Endothelial cell of umbilical vein (primary cell): Measurements from ENCODE around the gene MRTFA. TPM values are rescaled to one million over a fixed set of nuclear protein-coding genes. Genes with fewer than 3 reads are reported as not detected.

Experiments
- BruUV-seq: library from RNA; stranded (reverse); fragments of 400-500 nt; replicated peaks from 2 replicates; lab custom pipeline; 2021; lab: Mats Ljungman, UMichigan
- CTCF ChIA-PET: fragments of 300-600, 350-600 bp; sonication (Branson Sonifier 250); formaldehyde crosslinking; loops from one replicate; lab custom pipeline; 2021; ENCODE audit warnings: antibody characterized with exemption, inconsistent platforms; lab: Charles Lee
- POLR2A ChIA-PET: fragments of 300-600, 350-600 bp; sonication (Branson Sonifier 250); formaldehyde crosslinking; loops from one replicate; lab custom pipeline; 2021; ENCODE audit warnings: antibody characterized with exemption, inconsistent platforms; lab: Charles Lee
- DNase-seq: peaks from one replicate; pipeline ENCODE4 v3.0.0-alpha.2; 2011; ENCODE audit warnings: low read depth, low spot score
- FAIRE-seq: peaks from 2 replicates; lab custom pipeline; 2011; peaks lifted over from hg19 to GRCh38; lab: Jason Lieb, UNC
- H2AFZ ChIP-seq: 2 replicates; pipeline ENCODE4 v1.6.0; 2012; ENCODE audit warnings: low read depth, low read length, control low read depth, inconsistent platforms
- H3K27ac ChIP-seq: 2 replicates; pipeline ENCODE4 v1.5.1; 2011; ENCODE audit warnings: low read depth, mild to moderate bottlenecking, control low read depth, low read length, moderate library complexity; ENCODE audit not compliant: insufficient read depth
- H3K27me3 ChIP-seq, 2 experiments: 2 replicates each; pipeline versions ENCODE4 v1.6.0 to v1.6.1; 2011; ENCODE audit warnings: low read length in 2 of 2, mixed read lengths in 1 of 2; ENCODE audit not compliant: control insufficient read depth in 2 of 2, insufficient read depth in 2 of 2
- H3K36me3 ChIP-seq, 2 experiments: 2 replicates in 1 of 2; 3 replicates in 1 of 2; pipeline ENCODE4 v1.5.1; 2011; ENCODE audit warnings: low read length in 2 of 2, mild to moderate bottlenecking in 1 of 2, moderate library complexity in 1 of 2; ENCODE audit not compliant: control insufficient read depth in 2 of 2, insufficient read depth in 2 of 2; ENCODE audit errors: extremely low read depth in 1 of 2
- H3K4me1 ChIP-seq: 3 replicates; pipeline ENCODE4 v1.5.1; 2011; ENCODE audit warnings: mild to moderate bottlenecking, low read length; ENCODE audit not compliant: control insufficient read depth, insufficient read depth; ENCODE audit errors: extremely low read depth
- H3K4me2 ChIP-seq: 2 replicates; pipeline ENCODE4 v1.6.1; 2011; ENCODE audit warnings: low read length, control low read depth, mixed read lengths; ENCODE audit not compliant: insufficient read depth
- H3K4me3 ChIP-seq, 3 experiments: fragments of 200-600 bp in 1 of 3; sonication (generic), shearing (Covaris generic) in 1 of 3; replicated peaks in 1 of 3; 2 replicates each; pipeline ENCODE4 v1.5.1; 2011 to 2016; ENCODE audit warnings: control low read depth in 3 of 3, low read length in 3 of 3, mild to moderate bottlenecking in 2 of 3, inconsistent platforms in 1 of 3, low read depth in 1 of 3, moderate library complexity in 1 of 3; ENCODE audit not compliant: insufficient read depth in 1 of 3
- H3K79me2 ChIP-seq: 2 replicates; pipeline ENCODE4 v1.6.0; 2012; ENCODE audit warnings: low read length, inconsistent platforms; ENCODE audit not compliant: control insufficient read depth, insufficient read depth
- H3K9ac ChIP-seq: replicated peaks from 2 replicates; pipeline ENCODE3; 2011; ENCODE audit warnings: low read length, control low read depth; ENCODE audit not compliant: insufficient read depth; ENCODE audit errors: extremely low read depth
- H3K9me1 ChIP-seq: replicated peaks from 3 replicates; pipeline ENCODE4 v1.6.0; 2011; ENCODE audit warnings: mild to moderate bottlenecking, low read length; ENCODE audit not compliant: control insufficient read depth, insufficient read depth; ENCODE audit errors: extremely low read depth
- H3K9me3 ChIP-seq: replicated peaks from 2 replicates; pipeline ENCODE4 v1.5.1; 2012; ENCODE audit warnings: low read length, inconsistent platforms; ENCODE audit not compliant: control insufficient read depth, insufficient read depth
- H4K20me1 ChIP-seq: replicated peaks from 2 replicates; pipeline ENCODE3; 2011; ENCODE audit warnings: mild to moderate bottlenecking, low read length; ENCODE audit not compliant: control insufficient read depth, insufficient read depth; ENCODE audit errors: extremely low read depth
- CTCF ChIP-seq, 2 donors: IDR thresholded peaks; 1 replicate in 1 of 2; 2 replicates in 1 of 2; pipeline ENCODE4 v1.5.1; 2011; ENCODE audit warnings: low read length in 2 of 2, mild to moderate bottlenecking in 2 of 2, moderate library complexity in 2 of 2, control low read depth in 1 of 2, inconsistent platforms in 1 of 2, low read depth in 1 of 2; ENCODE audit not compliant: insufficient read depth in 1 of 2; ENCODE audit errors: extremely low read depth in 1 of 2
- EZH2 ChIP-seq: IDR thresholded peaks from 2 replicates; pipeline ENCODE4 v1.6.1; 2012; ENCODE audit warnings: borderline replicate concordance, low read depth, mild to moderate bottlenecking, moderate library complexity, low read length, inconsistent platforms; ENCODE audit not compliant: severe bottlenecking
- FOS ChIP-seq: IDR thresholded peaks from 2 replicates; pipeline ENCODE4 v1.6.1; 2011; ENCODE audit warnings: mild to moderate bottlenecking, low read length, moderate library complexity, borderline replicate concordance; ENCODE audit not compliant: insufficient read depth
- GATA2 ChIP-seq: IDR thresholded peaks from 2 replicates; pipeline ENCODE4 v1.7.0; 2011; ENCODE audit warnings: low read depth, mild to moderate bottlenecking, moderate library complexity, mixed read lengths, low read length; ENCODE audit not compliant: insufficient read length, insufficient read depth
- JUN ChIP-seq: IDR thresholded peaks from 2 replicates; pipeline ENCODE4 v1.6.1; 2011; ENCODE audit warnings: borderline replicate concordance, low read depth; ENCODE audit not compliant: insufficient read length, insufficient read depth
- MAX ChIP-seq: IDR thresholded peaks from 2 replicates; pipeline ENCODE4 v1.6.1; 2011; ENCODE audit not compliant: insufficient read depth, insufficient read length
- MYC ChIP-seq: IDR thresholded peaks from one replicate; pipeline ENCODE4 v1.6.1; 2011; ENCODE audit warnings: mild to moderate bottlenecking, low read depth, low read length
- POLR2A ChIP-seq: IDR thresholded peaks from 2 replicates; pipeline ENCODE4 v1.6.1; 2012; ENCODE audit warnings: low read depth, mild to moderate bottlenecking, control low read depth, low read length
- POLR2AphosphoS5 ChIP-seq: IDR thresholded peaks from 2 replicates; pipeline ENCODE4 v1.6.1; 2012; ENCODE audit warnings: low read depth, mild to moderate bottlenecking, control low read depth, low read length, moderate library complexity; ENCODE audit not compliant: insufficient read depth
- dilution Hi-C: fragments of 300-500 bp; cut with MboI; formaldehyde crosslinking; loops from one replicate; pipeline ENCODE4 v1.15.0; 2019; ENCODE audit warnings: low sequenced_read_pairs; ENCODE audit not compliant: extremely low pct_ligation_motif_present
- intact Hi-C: fragments of 100-400 bp; cut with micrococcal nuclease; formaldehyde crosslinking; loops from one replicate; pipeline ENCODE4 v1.10.0; 2022
- polyA plus RNA-seq, 4 experiments: library from polyadenylated mRNA; depleted of rRNA in 3 of 4; stranded (reverse) in 3 of 4; unstranded in 1 of 4; fragments of >200 nt; gene quantifications; 2 replicates each; pipeline versions ENCODE4 v1.2.1 to v1.2.3, GENCODE V29; 2011 to 2012; ENCODE audit warnings: missing spikeins in 1 of 4
- total RNA-seq: library from RNA; stranded (reverse); gene quantifications from 2 replicates; pipeline ENCODE4 v1.2.3, GENCODE V29; 2021

Gene MRTFA
- total and polyA plus RNA-seq, 2 donors (not counting 3 experiments of a cell fraction or from before 2014, with no cell fraction given): 13.6 to 44.1 TPM

GRCh38 chr22:40557972-40558371, 78.5 kb downstream of the MRTFA start:
- H3K79me2 ChIP-seq: peaks cover 25% of the 10 kb centered on the region
- FAIRE-seq (no peak), DNase-seq (no peak)
- no peak overlapping the region for H3K4me2 ChIP-seq
- no TSS peak for BruUV-seq
- H3K4me3 ChIP-seq: no peak overlapping the region
- intact Hi-C loops (no loop called here), dilution Hi-C loops (no loop called here)
- no peaks in the 10 kb centered on the region for H3K9me3 ChIP-seq
- H4K20me1 ChIP-seq: peaks cover 2% of the 10 kb centered on the region
- no peaks in the 10 kb centered on the region for H3K36me3 ChIP-seq
- no peak overlapping the region for H3K27ac ChIP-seq
- H3K4me1 ChIP-seq: peaks cover 6% of the 10 kb centered on the region
- no peak for TF ChIP-seq FOS
- no peak for TF ChIP-seq POLR2AphosphoS5
- TF ChIP-seq MAX: no peak
- TF ChIP-seq CTCF (IDR thresholded peaks at IDR 0.05; ENCODE audit: extremely low read depth in 1 of 2, insufficient read depth in 1 of 2, low read depth in 1 of 2, low read length in 2 of 2): no peak
- TF ChIP-seq MYC: no peak
- TF ChIP-seq POLR2A: no peak
- no peak for TF ChIP-seq JUN
- TF ChIP-seq GATA2: no peak
- no peak for TF ChIP-seq EZH2
- no peaks in the 10 kb centered on the region for H3K9me1 ChIP-seq
- H3K9ac ChIP-seq: no peak overlapping the region
- no peak overlapping the region for H2AFZ ChIP-seq
- H3K27me3 ChIP-seq: no peaks in the 10 kb centered on the region
- ChIA-PET POLR2A (interaction anchor here (0.6 kb wide), 2 partner anchors 37 to 769 kb away, joined by 4 to 5 read pairs; no protein-coding TSS in a partner anchor), CTCF (interaction anchor here (1.1 kb wide), 1 partner anchor 33 kb away, joined by 3 read pairs; no protein-coding TSS in a partner anchor)
